Measurements from ENCODE around the gene COMP. TPM values are rescaled to one million over a fixed set of nuclear protein-coding genes. Genes with fewer than 3 reads are reported as not detected.

Gene COMP
- total and polyA plus RNA-seq, 10 of the 15 experiments (the other 5 are each of a cell fraction or from before 2014, with no cell fraction given): 0.17 TPM; not detected in 9

- H3K9ac ChIP-seq (ENCODE audit: control insufficient read depth, insufficient read depth, low read length): no peak overlapping the region
- in situ Hi-C loops (cut with MboI) (no loop called here), intact Hi-C loops (cut with micrococcal nuclease; ENCODE audit: unreplicated experiment) (no loop called here)
- no peak overlapping the region for H3K27ac ChIP-seq (ENCODE audit: control insufficient read depth, insufficient read depth)
- WGBS (ENCODE audit: insufficient coverage, insufficient replicate concordance, low lambda C conversion rate, missing lambda C conversion rate): 77% methylated on average over 10 of the region's 10 CpGs
- H3K4me1 ChIP-seq (ENCODE audit: control insufficient read depth, insufficient read depth, low read length): no peaks in the 10 kb centered on the region
- H3K4me3 ChIP-seq: no peak overlapping the region
- no peak overlapping the region for H3K4me2 ChIP-seq (ENCODE audit: control insufficient read depth, insufficient read depth)
- no peak for TF ChIP-seq JUNB (IDR thresholded peaks at IDR 0.05)
- no peak for TF ChIP-seq YBX1 (IDR thresholded peaks at IDR 0.05)
- TF ChIP-seq TARDBP (IDR thresholded peaks at IDR 0.05; ENCODE audit: borderline replicate concordance): no peak
- TF ChIP-seq TBL1XR1 (IDR thresholded peaks at IDR 0.05; ENCODE audit: low read depth, low read length): no peak
- TF ChIP-seq SPI1 (IDR thresholded peaks at IDR 0.05; ENCODE audit: borderline replicate concordance, insufficient read depth, low read depth, low read length): no peak
- TF ChIP-seq ELK1 (IDR thresholded peaks at IDR 0.05; ENCODE audit: low read depth, low read length): no peak
- TF ChIP-seq ZNF687 (IDR thresholded peaks at IDR 0.05): no peak
- no peak for TF ChIP-seq PBX3 (IDR thresholded peaks at IDR 0.05; ENCODE audit: insufficient replicate concordance, low read depth, low read length)
- TF ChIP-seq KAT2A (conservative IDR thresholded peaks at IDR 0.05; ENCODE audit: control insufficient read depth, low read depth, low read length): no peak
- no peak for TF ChIP-seq SMAD5 (IDR thresholded peaks at IDR 0.05; ENCODE audit: low read depth)
- TF ChIP-seq IRF3 (IDR thresholded peaks at IDR 0.05): no peak
- TF ChIP-seq ZNF274 (IDR thresholded peaks at IDR 0.05; ENCODE audit: insufficient read depth, insufficient read length): no peak
- CTCF ChIA-PET: no interaction called here
- no TSS peak for BruUV-seq (replicated peaks)
- no peaks in the 10 kb centered on the region for H4K20me1 ChIP-seq (ENCODE audit: control insufficient read depth, insufficient read depth)
- no peaks in the 10 kb centered on the region for H3K9me3 ChIP-seq (replicated peaks; ENCODE audit: control insufficient read depth, insufficient read depth, low read length)
- no peaks in the 10 kb centered on the region for H3K36me3 ChIP-seq (ENCODE audit: control insufficient read depth in 2 of 2, insufficient read depth in 2 of 2, low read length in 1 of 2)
- FAIRE-seq (no peak), DNase-seq (ENCODE audit: low read depth, low spot score) (no peak), ATAC-seq (no peak)
- no peak overlapping the region for H2AFZ ChIP-seq (ENCODE audit: control insufficient read depth, low read depth, low read length)
- no peaks in the 10 kb centered on the region for H3K27me3 ChIP-seq (replicated peaks in 1 of 2; ENCODE audit: control insufficient read depth in 2 of 2, insufficient read depth in 2 of 2, low read length in 1 of 2)
- RAD21 ChIA-PET (ENCODE audit: unreplicated experiment): no interaction called here
- POLR2A ChIA-PET: no interaction called here
- SMC1A ChIA-PET (ENCODE audit: uncharacterized antibody, unreplicated experiment): no interaction called here
- H3K79me2 ChIP-seq (ENCODE audit: control insufficient read depth, insufficient read depth, low read length): no peaks in the 10 kb centered on the region
Observed at GRCh38 chr19:18751571-18751970, 39.5 kb downstream of the COMP start.

All from GM12878 (cell line).